ENCODE results near the gene TSPAN14.

TSPAN14 gene

DNA sequence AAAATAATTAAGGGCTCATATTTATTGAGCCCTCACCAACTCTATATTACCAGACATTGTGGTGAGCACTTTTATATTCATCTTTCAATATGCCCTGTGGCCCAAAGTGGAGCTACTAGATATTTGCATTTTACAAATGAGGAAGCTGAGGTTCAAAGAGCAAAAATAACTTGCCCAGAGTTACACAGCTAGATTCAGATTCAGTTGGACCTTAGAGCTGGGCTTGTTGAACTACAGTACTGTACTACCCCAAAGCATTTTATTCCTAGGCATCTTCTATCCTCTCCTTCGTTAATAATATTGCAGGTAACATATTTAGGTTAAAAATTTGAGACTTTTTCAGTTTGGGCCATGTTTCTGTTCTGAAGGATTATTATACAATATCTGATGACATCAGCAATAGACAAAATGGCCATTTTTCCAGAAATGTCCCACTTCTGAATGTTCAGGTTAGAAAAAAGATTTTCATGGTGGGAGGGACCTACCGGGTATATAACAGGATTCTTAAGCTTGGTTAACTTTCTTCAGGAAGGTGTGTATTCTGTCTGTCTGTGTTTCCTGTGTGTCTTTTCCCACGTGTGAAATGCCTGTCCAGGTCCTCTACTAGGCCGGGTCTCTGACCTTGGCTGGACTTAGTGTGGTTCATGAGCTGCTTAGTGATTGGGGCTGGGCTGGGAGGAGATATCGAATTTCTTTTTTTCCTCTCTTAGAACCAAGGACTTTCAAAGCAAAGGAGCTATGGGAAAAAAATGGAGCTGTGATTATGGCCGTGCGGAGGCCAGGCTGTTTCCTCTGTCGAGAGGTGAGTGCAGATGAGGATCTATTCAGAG is 32.2 kb upstream of the TSPAN14 start:
- no peak for DNase-seq (ENCODE audit: low read depth)

DNA sequence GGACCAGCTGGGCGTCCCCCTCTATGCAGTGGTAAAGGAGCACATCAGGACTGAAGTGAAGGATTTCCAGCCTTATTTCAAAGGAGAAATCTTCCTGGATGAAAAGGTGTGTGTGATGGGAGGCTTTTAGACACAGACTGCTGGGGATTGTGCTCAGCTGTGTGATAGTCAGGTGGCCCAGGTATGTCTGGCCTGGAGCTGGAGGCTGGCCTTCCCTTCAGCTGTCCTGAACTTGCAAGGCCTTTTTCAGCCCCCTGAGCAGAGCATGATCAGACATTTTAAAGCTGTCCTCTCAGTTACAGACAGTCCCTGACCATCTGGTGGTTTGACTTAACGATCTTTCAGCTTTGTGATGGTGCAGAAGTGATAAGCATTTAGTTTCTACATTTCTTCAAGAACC is 28.2 kb upstream of the TSPAN14 start:
- DNase-seq (ENCODE audit: low read depth) = no peak

DNA sequence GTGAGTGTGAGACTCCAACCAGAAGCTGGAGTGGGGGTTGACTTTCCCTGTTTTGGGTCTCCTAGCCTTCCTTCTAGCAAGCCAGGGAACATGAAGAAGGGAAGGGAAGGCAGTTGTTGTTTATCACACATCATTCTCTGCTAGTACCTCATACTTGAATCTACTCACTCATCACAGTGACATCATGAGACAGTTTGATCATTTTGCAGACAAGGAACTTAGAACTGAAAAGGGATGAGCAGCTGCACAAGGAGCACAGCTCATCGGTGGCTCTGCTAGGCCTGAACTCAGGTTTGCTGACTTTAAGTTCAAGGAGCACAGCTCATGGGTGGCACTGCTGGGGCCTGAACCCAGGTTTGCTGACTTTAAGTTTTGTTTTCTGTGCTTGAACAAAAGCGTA is 26.6 kb upstream of the TSPAN14 start:
- no peak for DNase-seq (ENCODE audit: low read depth)

DNA sequence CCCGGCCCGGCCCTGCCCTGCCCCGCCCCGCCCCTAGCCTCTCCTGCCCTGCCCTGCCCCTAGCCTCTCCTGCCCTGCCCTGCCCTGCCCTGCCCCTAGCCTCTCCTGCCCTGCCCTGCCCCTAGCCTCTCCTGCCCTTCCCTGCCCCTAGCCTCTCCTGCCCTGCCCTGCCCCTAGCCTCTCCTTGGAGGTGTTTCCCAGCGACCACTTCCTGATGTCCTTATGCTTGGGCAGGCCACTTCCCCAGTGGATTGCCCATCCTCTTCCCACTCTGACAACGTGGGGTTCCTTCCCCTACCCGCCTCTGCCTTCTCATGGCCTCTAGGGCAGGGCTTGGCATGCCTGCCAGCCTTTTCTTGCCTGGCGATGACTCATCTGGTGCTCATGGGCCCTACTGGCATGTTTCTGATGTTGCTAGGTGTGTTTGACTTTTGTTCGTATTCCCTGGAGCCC is 24.6 kb upstream of the TSPAN14 start:
- DNase-seq (ENCODE audit: low read depth) = no peak

DNA sequence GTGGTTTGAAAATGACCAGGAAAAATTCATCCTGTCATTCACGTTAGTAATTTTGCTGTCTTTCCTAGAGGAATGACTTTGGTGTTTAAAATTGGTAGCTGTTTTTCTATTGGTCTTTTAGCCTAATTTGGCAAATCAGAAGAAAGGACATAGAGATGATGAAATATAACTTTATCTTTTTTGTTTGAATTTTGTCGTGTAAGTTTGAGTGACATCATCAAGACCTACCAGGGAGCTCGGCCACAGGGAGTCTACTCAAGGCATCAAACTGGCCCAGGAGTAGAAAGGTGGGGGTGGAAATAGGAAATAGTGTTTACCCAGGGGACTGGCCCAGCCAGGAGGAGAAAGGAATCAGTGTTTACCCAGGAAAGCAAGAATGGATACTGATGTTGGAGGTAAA is 21.0 kb upstream of the TSPAN14 start:
- DNase-seq (ENCODE audit: low read depth) = no peak

DNA sequence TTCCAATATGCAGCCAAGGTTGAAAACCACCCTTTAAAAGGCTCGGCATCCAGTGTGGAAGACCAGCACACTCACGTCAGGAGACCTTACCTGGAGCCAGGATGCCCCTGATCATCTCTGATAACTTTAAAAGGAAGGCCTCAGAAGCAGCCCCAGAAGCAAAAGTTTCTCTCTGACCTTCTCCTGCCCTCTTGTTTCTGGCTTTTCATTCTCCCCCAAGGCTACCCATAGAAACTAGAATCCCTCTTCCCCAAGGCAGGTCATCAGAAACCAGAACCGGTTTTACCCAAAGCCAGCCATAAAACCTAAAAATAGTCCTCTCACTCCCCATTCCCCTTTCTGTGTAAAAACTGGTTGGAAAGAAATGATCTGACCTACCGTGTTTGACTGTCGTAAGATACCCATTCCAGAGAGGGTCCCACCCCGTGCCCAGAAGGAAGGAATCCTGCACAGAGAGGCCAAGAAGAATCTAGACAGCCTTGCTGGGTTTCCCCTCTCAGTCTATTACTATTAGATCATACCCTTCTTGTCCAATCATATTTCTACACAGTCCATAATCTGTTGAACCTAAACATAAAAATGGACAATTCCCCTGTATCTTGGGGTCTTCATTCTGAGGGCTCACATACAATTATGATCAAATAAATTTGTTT is 17.5 kb upstream of the TSPAN14 start:
- DNase-seq (ENCODE audit: low read depth) = no peak

DNA sequence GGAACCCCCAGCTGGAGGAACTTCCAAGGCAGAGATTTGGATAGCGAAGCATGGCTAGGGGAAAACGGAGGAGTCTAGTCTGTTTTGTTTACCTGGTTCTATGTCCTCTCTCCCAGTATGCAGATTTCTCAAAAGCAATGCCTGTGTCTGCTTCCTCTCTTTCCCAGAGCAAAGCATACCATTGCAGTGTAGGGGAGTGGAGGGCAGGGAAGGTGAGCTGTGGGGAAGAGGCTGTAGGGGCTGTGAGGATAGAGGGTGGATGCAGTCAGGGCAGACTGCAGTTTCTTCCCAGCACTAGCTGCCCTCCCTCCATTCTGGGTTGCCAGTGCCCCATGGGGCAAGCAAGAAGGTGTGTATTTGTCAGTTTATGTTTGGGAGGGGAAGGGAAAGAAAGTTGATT is 16.9 kb upstream of the TSPAN14 start:
- no peak for DNase-seq (ENCODE audit: low read depth)

DNA sequence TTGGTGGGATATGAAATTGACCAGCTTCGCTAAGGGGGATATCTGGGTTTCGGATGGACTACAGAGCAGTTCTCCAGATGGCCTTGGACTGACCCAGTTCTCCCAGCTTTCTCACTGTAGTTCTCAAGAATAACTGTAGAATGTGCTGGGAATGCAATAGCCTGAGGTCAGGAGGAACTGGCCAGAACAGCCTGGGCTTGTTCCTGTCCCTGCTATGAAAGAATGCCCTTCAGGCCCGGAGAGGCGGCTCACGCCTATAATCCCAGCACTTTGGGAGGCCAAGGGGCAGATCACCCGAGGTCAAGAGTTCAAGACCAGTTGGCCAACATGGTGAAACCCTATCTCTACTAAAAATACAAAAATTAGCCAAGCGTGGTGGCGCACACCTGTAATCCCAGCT is 12.3 kb upstream of the TSPAN14 start:
- no peak for DNase-seq (ENCODE audit: low read depth)

DNA sequence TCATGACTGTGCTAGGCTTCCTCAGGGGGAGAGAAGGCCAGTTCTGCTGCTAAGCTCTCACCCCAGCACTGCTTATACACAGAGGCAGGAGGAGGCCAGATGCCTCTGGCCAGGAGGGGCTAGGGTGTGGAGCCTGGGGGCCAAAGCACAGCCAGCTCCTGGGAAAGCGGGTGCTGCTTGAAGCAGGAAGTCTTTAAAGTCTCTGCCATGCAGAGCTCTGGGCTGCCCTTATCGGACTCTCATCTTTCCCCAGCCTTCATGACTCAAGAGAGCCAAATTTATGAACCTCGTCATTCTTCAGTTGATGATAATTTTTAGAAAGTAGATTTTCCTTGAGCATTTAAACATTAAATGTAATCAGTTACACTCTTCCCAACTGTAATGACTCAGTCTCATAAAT is 11.2 kb upstream of the TSPAN14 start:
- no peak for DNase-seq (ENCODE audit: low read depth)

DNA sequence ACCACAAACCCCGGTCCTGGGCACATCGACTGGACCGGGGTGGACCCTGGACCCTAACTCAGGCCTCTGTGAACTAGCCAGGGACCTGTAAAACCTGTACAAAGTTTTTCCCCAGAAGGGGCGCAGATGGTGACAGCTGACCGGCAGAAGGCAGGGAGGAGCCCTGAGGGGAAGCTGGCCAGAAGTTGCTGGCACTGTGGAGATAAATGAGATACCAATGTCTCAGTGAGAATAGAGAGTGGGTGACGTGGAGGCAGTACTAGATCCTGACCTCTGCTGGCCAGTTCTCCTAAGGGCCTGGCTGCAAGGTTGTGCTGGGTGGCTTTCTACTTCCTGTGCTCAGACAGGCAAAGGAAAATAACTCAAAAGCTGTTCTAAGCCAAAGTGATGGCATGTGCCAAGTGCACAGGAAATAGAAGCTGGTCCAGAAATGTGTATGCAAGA is 10.6 kb upstream of the TSPAN14 start:
- DNase-seq (ENCODE audit: low read depth) = peak; percentile 16

DNA sequence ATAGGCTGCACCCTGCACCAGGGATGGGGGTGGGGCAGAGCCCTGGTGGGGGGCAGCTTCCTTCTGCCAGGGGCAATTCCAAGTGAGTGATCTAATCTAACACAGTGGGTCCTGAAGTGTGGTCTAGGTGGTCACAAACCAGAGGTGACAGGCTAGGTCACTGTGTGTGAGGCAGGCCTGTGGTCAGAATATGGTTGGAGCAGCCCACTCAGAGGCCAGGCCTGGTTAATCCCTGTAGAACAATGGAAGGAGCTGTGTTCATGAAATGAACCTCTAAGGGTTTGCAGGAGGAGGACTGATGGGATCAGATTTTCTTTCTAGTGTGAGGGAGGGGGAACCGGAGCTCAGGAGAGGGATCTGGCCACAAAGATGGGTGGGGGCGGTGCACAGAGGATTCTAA is 10.0 kb upstream of the TSPAN14 start:
- no peak for DNase-seq (ENCODE audit: low read depth)

DNA sequence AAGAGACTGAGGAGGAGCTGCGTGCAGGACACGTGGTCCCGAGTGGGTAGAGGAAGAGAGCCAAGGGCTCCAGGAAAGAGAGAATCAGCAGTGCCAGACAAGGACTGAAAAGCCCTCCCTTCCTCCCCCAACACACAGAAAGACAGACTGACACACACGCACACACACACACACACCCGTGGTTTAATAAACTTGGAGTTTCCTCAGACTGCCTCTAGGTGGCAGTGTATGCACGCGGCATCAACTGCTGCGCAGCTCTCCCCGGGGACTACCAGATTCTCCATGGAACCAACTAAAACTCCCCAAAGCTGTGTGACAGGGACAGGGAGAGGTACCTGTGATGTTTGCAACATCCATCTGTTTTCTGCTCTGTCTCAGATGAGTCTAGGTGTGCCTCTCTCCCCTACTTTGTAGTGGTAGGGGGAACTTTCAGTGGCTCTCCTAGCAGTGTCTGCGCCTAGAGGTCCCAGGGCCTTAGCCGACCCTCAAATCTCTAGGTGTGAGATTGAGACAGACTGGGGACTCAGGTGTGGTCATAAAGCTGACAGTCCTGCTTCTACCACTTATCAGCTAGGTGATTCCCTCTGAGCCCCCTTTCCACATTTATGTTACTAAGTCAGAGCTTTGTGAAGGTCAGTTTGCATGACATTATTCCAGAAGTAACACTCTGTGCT is 9.3 kb upstream of the TSPAN14 start:
- DNase-seq (ENCODE audit: low read depth) = peak; percentile 66

DNA sequence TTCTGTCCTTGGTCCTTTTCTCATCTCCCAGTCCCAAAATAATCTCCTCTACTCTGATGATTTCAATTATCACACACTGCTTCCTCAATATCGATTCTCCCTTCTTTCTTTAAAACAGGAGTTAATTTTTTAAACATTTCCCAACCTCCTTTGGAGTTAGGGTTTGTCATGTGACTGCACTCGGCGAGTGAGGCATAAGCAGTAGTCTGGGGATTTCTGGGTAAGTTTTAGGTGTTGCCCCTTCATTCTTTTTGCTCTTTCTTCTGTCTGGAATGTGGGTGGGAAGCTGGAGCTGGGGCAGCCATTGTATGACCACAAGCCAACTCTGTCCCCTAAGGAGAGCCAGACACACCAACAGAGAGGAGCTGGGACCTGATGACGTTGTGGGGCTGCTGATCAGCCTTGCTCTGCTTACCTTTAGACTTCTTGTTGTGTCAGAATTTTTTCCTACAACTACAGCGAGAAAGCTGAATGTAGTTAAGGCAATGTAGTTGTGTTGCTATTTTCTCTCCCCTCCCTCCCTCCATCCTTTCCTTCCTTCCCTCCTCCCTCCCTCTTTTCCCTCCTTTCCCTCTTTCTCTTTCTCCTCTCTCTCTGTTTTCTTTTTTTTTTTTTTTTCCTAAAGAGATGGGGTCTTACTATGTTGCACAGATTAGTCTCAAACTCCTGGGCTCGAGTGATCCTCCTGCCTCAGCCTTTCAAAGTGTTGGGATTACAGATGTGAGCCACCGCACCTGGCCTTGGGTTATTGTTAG is 6.5 kb upstream of the TSPAN14 start:
- no peak for DNase-seq (ENCODE audit: low read depth)

DNA sequence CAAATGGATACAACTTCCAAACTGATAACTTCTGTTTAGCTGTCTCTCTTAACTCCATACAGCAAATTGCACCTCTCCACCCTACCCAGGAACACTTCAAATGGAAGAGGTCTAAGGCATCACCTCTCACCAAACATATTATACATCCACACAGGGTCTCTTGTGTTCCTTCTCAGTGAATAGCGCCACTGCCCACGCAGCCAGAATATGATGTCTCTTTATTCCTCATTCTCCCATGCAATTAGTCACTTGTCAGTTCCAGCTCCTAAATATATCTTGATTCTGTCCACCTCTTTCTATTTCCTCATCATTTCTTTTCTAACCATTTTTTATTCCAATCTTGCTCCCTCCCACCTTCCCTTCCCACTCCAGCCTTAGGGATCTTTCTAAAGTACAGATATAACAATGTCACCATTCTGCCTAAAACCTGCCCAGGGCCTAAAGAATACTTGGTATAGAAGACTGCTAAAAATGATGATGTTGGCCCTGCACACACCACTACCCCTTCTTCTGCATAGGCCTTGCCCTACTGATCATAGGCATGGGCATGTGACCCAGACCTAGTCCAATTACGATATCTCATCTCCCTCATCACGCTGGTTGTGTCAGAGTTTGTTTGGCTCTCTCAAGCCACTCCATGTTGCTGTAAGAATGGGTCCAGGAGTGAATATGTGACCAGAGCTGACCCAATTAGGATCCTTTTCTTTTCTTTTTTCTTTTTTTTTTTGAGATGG is 5.7 kb upstream of the TSPAN14 start:
- no peak for DNase-seq (ENCODE audit: low read depth)

DNA sequence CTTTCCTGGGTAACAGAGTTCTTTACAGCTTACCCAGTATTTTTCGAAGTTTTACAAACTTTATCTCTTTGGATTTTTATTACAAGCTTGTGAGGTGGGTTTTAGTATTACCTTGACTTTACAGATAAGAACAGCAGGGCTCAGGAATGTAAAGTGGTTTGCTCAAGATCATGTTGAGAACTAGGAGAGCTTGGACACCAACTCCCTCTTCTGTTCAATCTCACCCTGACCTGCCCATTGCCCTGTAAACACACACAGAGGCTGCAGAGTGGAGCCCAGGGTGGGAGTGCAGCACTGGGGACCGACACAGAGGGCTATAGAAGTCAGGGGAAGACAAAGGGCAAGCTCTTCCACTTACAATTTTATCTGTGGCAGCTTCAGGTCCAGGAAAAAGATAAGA is 4.6 kb upstream of the TSPAN14 start:
- no peak for DNase-seq (ENCODE audit: low read depth)

DNA sequence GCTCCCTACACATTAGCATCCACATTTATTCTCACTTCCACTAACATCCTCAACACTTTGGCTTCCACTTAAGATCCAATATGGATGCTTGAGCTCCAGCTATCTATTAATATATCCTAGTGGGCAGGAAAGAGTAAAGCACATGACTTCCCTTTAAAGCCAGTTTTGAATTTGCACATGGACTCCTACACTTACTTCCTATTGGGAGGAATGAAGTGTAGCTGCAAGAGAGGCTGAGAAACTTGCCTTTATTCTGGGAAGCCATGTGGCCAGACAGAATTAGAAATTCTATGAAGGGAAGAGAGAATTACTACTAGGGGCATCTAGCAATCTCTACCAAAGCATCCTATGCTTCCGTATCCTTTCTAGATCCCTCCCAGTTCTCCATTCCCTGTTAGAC is 3.0 kb upstream of the TSPAN14 start:
- no peak for DNase-seq (ENCODE audit: low read depth)

DNA sequence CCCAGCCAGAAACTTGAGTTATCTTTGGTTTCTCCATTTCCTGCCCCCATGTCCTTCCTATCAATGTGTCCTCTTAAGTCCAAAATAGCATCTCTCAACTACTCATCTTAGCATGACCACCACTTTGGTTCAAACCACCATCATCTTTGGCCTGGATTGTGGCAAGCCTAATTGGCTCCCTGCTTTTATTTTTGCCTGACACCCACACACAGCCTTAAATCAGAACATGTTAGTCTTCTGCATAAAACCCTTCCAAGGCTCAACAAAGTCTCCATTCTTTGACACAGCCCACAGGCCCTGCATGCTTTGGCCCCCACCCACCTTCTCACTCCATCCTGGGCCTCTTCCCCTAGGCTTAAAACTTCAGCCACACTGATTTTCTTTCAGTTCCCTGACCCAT is 2.0 kb upstream of the TSPAN14 start:
- no peak for DNase-seq (ENCODE audit: low read depth)

DNA sequence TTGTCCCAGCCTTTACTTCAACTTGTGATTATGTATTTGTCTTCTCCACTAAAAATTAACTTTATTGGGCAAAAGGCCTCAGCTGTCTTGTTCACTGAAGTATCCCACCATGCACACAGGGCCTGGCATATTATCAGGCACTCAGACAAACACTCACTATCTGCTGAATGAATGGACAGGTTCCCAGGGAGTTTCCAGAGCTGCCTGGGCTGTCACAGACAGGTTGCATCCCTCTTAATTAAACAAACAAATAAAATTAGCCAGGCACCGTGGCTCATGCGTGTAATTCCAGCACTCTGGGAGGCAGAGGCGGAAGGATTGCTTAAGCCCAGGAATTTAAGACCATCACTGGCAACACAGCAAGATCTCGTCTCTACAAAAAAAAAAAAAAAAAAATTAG is 1.5 kb upstream of the TSPAN14 start:
- no peak for DNase-seq (ENCODE audit: low read depth)

DNA sequence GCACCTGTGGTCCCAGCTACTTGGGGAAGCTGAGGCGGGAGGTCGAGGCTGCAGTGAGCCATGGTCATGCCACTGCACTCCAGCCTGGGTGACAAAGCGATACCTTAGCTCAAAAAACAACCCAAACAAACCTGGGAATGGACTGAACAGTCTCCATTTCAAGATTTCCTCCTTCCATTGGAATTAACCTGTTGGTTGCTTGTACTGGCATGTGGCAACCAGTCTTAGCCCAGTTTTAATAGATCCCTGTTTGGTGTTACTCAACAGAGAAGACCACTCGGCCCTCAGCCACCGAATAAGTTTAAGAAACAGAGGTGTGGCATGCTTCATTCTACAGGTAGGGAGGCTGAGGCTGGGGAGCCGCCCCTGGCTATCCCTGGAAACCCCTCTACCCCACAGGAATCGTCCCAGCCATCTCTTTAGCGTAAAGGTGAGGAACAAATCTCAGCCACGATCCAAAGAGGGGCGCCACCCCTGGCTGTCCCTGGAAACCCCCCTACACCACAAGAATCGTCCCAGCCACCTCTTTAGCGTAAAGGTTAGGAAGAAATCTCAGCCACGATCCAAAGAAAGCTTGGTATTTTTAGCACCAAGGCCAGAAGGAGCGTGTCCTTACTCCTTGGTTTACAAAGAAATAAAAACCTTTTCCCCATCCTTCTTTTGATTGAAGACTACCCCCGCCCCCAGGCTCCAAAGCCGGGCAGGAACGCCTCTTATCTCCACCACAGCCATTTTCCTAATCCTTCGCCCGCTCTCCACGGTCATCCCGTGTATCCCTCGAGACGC is 861 bp upstream of the TSPAN14 start:
- DNase-seq (ENCODE audit: low read depth) = no peak

DNA sequence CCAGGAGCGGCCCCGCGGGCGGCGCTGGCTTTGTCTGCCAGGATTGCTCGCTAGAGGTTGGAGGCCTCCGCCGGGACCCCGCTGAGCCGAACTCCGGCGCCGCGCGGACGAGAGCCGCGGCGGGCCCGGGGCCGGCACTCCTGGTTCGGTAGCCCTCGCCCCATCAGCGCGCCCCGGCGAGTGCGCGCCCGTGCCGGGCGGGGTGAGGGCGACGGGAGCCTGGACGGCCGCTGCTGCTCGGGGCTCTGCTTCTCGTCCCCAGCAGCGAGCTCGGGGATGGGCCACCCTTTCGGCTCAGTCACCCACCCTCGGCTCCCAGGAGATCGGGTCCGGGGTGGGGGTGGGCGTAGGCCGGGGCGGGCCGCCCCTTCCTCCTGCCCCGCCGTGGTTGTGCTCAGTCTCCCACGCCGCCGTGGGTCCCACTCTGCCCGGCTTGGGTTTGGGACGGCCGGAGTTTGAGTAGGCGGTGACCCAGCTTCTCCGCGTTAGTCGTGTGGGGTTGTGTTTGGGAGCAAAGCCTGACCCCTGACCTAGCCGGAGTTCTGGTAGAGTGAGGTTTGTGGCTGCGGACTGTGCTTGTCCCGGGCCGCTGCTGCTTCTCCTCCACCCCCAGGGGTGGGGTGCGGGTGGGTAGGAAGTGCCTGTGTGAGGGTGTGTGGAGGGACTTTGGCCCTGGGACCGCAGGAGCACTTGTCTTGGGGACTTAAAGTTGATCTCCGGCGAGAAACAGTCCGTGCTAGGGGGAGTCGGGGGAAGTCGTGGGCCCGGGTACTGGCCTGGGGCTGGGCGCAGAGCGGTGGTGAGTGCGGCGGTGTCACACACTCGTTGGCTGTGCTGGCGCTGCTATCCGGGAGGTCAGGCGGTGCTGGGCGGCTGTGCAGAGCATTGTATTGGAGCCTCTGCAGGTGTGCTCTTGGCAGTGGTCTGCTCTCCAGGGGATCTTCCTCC is 677 bp downstream of the TSPAN14 start:
- peak; percentile 50 for DNase-seq (ENCODE audit: low read depth)

Data from fibroblast of gingiva (primary cell).